Astrocyte (in vitro differentiated cells and primary cell): ENCODE measurements around the gene IQGAP3.

Experiments
- CTCF ChIP-seq: IDR thresholded peaks from 2 replicates; pipeline ENCODE4 v1.5.1; 2011; ENCODE audit warnings: low read depth, mild to moderate bottlenecking, inconsistent platforms, low read length, moderate library complexity; ENCODE audit not compliant: insufficient read depth
- EZH2 ChIP-seq: IDR thresholded peaks from 2 replicates; pipeline ENCODE4 v1.6.1; 2012; ENCODE audit warnings: mild to moderate bottlenecking, low read length, inconsistent platforms; ENCODE audit not compliant: insufficient read depth

DNA sequence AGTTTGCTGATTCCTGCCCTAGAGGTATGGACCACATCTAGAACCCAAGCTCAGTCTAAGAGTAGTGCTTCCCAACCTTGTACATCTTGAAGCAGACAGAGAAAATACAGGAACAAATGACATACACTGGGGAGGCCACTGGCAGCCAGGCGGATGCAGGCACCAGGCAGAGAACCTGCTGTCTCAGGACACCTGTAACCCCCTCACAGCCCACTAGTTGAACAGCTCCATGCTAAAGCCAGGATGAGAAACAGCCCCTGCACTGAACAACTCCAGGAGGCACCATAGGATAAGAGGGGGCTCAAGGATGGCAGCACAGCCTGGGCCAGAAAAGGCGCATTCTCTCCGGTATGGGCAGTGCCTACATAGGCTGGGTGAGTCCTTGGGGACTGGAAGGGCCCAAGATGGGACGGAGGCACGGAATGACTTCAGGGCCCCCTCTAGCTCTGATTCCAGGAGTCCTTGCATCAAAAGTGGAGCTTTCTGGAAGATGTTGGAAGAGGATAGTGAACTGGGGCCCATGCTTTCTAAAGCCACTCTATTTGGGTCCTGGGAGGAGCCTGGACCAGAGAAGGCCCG lies 87.8 kb downstream of the IQGAP3 start:
- TF ChIP-seq CTCF (no peak), EZH2 (no peak)
